Measurements from ENCODE around the gene ENOX1.

DNA sequence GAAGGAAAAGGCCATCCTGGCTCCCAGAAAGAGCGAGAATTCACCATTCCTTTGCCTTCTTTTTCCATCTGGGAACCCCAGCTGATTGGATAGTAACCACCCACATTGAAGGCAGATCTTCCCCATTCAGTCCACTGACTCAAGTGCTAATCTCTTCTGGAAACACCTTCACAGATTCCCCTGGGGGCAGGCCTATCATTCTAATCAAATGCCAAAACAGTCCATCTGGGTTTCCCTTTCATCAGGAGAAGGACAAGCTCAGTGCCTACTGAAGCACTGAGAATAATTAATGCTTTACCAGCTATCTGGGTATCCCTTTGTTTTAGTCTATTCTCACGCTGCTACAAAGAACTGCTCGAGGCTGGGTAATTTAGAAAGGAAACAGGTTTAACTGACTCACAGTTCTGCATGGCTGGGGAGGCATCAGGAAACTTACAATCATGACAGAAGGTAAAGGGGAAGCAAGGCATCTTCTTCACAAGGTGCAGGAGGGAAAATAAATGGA, 293.2 kb downstream of the ENOX1 start:
- TF ChIP-seq, protein P1, sequence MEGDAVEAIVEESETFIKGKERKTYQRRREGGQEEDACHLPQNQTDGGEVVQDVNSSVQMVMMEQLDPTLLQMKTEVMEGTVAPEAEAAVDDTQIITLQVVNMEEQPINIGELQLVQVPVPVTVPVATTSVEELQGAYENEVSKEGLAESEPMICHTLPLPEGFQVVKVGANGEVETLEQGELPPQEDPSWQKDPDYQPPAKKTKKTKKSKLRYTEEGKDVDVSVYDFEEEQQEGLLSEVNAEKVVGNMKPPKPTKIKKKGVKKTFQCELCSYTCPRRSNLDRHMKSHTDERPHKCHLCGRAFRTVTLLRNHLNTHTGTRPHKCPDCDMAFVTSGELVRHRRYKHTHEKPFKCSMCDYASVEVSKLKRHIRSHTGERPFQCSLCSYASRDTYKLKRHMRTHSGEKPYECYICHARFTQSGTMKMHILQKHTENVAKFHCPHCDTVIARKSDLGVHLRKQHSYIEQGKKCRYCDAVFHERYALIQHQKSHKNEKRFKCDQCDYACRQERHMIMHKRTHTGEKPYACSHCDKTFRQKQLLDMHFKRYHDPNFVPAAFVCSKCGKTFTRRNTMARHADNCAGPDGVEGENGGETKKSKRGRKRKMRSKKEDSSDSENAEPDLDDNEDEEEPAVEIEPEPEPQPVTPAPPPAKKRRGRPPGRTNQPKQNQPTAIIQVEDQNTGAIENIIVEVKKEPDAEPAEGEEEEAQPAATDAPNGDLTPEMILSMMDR (IDR thresholded peaks at IDR 0.05; ENCODE audit: control extremely low read depth in 1 of 3, insufficient read depth in 1 of 3, low read depth in 1 of 3, low read length in 3 of 3) = no peak
- TF ChIP-seq SRF (IDR thresholded peaks at IDR 0.05; ENCODE audit: low read depth, low read length) (no peak), POLR2A (IDR thresholded peaks at IDR 0.05; ENCODE audit: control extremely low read depth in 1 of 2, low read depth in 2 of 2, low read length in 2 of 2) (no peak), POLR2AphosphoS5 (IDR thresholded peaks at IDR 0.05; ENCODE audit: low read depth, low read length) (no peak), EP300 (IDR thresholded peaks at IDR 0.05; ENCODE audit: borderline replicate concordance in 1 of 2, low read depth in 2 of 2, low read length in 2 of 2) (no peak), EZH2 (IDR thresholded peaks at IDR 0.05; ENCODE audit: low read depth, low read length, severe bottlenecking) (no peak)
- TF ChIP-seq, protein P2, sequence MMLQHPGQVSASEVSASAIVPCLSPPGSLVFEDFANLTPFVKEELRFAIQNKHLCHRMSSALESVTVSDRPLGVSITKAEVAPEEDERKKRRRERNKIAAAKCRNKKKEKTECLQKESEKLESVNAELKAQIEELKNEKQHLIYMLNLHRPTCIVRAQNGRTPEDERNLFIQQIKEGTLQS (IDR thresholded peaks at IDR 0.05; ENCODE audit: insufficient read depth, low read depth, low read length) = no peak
- TF ChIP-seq, protein P3, sequence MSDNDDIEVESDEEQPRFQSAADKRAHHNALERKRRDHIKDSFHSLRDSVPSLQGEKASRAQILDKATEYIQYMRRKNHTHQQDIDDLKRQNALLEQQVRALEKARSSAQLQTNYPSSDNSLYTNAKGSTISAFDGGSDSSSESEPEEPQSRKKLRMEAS (IDR thresholded peaks at IDR 0.05) = no peak
- TF ChIP-seq, protein P4, sequence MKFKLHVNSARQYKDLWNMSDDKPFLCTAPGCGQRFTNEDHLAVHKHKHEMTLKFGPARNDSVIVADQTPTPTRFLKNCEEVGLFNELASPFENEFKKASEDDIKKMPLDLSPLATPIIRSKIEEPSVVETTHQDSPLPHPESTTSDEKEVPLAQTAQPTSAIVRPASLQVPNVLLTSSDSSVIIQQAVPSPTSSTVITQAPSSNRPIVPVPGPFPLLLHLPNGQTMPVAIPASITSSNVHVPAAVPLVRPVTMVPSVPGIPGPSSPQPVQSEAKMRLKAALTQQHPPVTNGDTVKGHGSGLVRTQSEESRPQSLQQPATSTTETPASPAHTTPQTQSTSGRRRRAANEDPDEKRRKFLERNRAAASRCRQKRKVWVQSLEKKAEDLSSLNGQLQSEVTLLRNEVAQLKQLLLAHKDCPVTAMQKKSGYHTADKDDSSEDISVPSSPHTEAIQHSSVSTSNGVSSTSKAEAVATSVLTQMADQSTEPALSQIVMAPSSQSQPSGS (IDR thresholded peaks at IDR 0.05; ENCODE audit: low read length) = no peak

All from H1 (cell line).